NCI-H1436 (cell line): Measurements from ENCODE around the gene STEAP2.
"Not testable (repeated sequence)": the region's sequence is repeated elsewhere in the genome, so short reads cannot be mapped to it uniquely, and the experiment has no call there.

Experiments
- DNase-seq: peaks from one replicate; lab custom pipeline; 2025; lab: John Stamatoyannopoulos, UW

The STEAP2 gene

DNA sequence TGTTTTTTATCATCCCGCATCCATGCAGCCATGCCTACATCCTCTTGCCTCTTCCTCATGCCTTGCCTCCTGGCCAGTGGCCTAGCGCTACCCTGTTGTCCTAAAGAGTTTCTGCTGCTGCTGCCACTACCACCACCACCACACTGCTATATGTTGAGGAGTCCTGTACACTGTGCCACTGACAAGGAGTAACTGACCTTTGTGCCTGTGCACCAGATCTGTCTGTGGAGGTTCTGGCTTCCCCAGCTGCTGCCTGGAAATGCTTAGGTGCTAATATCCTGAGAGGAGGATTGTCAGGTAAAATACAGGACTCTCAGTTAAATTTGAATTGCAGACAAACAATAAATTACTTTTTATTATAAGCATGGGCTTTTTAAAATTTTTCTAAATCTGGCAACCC lies 26.5 kb downstream of the STEAP2 start:
- no peak for DNase-seq

DNA sequence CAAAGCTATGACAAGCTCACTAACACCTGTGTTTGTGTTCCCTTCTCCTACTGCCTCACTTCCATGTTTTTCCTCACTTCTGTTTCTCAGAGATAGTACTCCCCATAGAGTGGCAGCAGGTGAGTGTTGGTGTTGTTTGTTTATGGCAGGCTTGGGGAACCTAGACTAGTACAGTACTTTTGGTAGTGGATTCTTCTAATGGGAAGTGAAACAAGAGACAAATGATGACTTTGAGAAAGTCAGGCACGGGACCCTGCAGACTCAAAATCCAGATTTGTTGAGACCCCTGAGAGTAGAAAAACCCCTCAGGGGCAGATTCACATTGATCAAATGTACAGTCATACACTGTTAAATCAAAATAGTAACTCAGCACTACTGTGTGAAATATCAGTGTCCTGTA lies 27.0 kb downstream of the STEAP2 start:
- DNase-seq, result no peak

DNA sequence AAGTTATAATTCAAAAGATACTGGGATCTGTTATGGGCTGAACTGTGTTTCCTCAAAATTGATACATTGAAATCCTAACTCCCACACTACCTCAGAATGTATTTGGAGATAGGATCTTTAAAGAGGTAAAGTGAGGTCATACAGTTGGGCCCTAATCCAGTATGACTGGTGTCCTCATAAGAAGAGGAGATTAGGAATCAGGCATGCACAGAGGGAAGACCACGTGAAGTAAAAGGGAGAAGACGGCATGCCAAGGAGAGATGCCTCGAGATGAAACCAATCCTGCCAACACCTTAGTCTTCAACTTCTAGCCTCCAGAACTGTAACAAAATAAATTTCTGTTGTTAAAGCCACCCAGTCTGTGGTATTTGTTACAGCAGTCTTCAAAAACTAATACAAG lies 27.5 kb downstream of the STEAP2 start:
- DNase-seq, result no peak

DNA sequence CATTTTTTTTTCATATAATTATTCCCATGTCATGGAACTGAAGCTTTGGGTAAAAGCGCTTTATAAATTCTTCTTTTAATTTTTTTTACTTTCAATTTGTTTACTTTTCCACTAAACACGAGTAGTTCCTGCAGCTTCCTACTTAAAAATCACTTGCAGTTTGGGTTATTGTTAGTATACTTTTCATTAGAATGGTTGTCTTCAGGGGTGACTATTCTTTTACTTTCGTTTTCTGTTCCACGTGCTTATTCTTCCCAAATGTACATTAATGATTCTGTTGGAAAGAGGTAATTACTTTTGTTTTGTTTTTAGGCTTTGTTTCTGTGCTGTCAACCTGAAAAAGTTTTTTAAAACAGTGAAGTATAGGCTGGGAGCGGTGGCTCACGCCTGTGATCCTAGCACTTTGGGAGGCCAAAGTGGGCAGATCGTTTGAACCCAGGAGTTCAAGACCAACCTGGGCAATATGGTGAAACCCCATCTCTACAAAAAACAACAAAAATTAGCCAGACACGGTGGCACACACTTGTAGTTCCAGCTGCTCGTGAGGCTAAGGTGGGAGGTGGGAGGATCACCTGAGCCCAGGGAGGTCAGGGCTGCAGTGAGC lies 28.2 kb downstream of the STEAP2 start:
- no peak for DNase-seq

DNA sequence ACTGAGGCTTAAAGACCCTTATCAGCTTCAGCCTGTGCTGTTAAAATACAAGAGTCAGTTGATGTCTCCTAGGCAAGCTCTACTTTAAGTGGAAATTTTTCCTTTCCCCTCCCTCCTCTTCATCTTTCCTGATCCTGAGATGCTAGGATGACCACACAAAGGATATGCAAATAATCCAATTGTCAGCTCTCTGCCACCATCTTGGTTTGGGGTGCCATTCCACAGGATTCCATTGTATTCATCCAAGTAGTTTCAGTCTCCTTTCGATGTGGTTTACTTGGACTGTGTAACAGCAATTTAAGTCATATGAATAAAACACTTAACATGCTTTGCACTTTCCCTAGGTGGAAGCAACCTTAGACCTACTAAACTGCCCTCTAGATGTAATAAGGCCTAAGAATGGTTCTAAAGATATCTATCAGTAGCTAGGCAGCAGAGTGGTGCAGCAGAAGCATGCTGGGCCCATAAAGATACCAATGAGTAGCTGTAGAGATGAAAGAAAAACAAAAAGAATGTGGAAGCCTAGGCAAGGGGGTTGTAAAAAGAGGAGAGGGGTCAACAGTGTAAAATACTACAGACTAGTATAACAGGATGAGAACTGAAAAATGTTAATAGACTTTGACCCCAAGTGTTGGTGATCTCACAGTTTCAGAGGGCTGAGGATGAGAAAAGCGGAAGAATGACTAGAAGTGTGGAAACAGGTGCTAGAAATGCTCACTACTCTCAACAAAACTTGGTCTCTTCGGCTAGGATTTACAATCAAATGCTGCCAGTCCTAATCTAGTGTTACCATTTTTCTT lies 31.0 kb downstream of the STEAP2 start:
- no peak for DNase-seq

DNA sequence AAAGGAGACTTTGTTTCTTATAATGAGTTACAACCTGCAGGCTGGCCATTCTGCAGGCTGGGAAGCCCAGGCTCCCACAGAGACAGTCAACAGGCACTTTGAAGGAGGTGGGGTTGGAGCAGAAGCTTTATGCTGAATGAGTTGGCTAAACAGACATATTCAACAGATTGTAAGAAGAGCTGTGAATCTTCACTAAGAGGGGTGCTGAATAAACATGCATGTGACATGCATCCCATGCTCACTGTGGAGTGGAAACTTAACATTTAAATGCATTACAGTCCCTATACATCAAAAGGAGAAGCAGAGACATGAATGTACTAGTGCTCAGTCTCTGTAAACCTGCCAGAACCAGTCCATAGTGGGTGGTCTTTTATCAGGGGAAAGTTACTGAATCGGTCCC lies 32.0 kb downstream of the STEAP2 start:
- DNase-seq, result no peak

DNA sequence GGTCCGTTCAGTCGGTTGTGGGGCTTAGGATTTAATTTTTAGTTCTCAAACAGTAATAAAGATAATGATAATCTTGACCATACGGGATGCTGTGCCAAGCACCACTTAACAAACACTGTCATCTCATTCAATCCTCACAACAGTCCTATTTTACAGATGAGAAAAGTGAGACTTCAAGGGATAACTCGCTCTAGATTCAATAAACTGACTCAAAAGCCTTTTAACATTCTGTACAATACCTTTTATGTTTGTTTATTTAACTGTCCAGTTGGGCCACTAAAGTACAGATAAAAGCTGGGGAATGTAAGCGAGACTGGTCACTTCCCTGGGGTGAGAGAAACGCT lies 33.0 kb downstream of the STEAP2 start:
- DNase-seq, result no peak

DNA sequence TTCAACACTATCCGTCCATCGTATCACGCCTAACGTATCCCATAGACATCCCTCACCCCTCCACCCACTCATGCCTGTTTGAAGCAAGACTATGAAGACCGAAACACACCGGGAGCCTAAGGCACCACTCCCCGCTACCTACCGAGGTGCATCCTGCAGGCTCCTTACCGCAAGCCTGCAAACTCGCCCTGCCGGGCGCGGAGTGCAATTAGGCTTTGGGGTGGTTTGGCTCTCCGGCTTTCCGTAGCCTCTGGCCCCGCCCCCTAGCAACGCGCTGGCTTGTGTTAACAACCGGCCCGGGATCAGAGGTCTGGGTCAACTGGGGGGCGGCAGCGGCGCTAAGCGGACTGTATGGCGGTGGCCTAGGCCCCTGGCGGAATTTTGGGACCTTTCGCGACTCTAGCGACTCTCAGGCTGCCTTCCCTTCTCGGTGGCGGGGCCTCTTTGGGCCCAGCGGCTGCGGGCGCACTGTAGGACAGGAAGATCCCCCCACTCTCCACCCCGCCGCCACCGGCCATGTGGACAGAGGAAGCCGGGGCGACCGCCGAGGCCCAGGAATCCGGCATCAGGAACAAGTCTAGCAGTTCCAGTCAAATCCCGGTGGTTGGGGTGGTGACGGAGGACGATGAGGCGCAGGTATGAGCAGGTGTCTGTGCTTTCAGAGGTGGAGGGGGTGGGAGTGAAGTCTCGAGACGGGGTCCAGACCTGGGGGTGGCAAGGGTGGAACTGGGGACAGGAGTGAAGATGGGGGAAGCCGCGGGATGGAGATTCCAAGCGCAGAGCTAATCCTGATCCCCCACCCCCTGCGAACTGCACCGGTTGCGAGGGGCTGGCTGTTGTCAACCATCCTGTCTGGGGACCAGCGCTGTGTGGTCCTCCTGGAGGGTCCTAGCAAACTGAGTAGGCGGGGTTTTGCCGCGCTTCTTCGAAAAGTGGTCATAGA lies 33.6 kb downstream of the STEAP2 start, which contains the start of gene CFAP69:
Gene CFAP69 (plus strand): TSS at position 266 of the 943 bp plus-strand sequence. CDS start 251 bp downstream, at position 517.
- peak; percentile 39 for DNase-seq

DNA sequence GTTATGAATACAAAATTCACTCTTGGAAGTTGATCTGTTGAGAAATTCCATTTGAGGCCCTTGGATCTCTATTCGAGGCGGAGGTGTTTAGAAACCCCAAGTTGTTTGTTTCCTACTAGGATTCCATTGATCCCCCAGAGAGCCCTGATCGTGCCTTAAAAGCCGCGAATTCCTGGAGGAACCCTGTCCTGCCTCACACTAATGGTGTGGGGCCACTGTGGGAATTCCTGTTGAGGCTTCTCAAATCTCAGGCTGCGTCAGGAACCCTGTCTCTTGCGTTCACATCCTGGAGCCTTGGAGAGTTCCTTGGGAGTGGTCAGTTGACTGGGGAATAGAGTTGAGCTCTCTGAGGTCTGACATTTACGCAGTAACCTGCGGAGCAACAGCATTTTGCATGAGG lies 34.6 kb downstream of the STEAP2 start:
- DNase-seq, result no peak

DNA sequence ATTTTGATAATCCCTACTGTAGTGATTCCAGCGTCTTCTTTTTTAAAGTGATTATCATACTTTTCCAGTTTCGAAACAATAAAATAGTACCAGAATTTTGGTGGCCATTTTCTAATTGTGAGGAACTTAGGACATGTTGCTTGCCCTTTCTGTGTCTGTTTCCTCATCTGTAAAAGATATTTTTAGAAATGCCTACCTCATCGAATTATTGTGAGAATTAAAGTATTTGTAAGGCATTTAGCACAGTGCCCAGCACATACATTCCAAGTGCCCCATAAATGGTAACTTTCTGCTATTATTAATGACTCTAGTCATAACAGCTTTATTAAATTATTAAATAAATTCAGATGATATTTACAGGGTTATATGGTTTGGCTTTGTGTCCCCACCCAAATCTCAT lies 37.2 kb downstream of the STEAP2 start:
- no peak for DNase-seq

DNA sequence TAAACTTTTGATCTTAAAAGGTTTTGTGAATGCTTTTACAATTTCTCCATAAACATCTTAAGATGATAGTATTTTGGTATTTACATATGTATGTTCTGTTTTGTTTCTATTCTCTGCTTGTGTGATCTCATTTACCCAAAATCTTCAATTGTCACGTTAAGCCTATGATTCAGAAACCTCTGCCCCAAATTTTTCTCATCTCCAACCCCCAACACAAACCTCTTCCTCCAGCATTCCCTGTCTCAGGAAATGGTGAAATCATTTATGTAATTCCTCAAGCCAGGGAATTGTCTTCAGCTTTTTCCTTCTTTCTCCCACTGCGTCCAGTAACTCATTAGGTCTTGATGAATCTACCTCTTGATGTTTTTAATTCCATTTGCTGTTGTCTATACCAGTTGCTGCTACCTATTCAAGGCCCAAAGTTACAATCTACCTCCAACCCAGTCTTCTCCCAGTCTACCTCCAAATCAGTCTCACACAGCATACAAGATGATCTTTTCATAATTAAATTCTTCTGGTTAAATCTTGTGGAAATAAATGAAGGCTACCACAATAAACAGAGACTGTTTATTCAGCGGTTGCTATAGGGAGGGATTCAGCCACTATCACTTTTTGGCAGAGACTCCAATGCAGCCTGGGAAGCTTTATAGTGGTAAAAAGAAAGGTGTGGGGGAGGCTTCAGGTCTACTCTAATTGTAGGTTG lies 39.2 kb downstream of the STEAP2 start:
- no peak for DNase-seq

DNA sequence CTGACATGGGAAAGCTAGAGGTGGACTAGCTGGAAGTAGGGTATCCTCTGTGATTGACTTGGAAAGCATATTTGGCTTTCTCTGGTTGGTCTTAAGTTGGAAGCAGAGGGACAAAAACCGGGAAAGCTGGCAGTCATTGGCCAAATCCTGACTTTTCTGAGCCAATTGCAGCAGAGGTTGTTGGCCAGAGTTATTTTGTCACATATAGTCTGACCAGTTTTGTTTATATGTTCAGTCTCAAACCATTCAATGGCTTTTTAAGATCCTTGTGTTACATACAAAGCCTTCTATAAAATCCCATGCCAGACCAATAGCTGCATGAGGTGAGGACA lies 39.7 kb downstream of the STEAP2 start:
- DNase-seq, result no peak

DNA sequence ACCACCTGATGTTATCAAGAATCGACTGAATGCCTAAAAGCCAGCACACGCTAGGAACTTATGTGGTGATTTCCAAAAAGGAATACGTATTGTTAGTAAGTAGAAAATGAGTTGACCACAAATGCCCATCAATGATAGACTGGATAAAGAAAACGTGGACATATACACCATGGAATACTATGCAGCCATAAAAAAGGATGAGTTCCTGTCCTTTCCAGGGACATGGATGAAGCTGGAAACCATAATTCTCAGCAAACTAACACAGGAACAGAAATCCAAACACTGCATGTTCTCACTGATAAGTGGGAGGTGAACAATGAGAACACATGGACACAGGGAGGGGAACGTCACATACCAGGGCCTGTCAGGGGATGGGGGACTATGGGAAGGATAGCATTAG lies 44.5 kb downstream of the STEAP2 start:
- not testable (repeated sequence) for DNase-seq

DNA sequence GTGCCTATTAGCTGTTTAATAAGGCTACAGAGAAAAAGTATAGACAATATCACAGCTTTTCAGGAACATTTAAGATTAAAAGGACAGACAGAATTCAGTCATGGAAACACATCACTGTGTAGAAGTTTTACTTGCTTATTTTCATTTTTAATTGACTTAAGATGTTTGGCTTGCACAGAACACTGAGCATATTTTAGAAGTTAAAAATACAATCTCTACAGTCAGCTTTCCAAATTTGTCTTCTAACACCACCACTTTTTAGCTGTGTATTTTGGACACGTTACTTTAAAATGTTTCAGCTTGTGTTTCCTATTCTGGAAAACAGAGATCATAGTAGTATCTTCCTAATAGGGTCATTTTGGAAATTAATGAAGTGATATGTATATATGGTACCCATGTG lies 45.2 kb downstream of the STEAP2 start:
- no peak for DNase-seq

DNA sequence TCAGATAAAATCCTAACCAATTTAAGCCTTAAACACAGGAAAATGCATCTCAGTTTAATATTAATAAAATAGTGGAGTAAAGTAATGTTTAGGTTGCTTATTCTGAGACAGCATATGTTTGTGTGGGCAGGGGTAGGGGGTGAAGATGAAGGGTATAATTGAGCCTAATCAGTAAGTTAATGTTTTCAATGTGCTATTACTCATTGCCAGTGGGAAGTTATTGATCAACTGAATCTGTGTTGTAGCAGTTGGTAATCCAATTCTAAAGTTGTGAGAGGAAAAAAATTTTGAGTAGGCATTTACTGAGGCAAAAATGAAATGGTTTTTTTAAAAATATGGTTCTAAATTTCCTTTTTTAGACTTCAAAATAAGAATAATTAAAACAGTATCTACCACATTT lies 49.9 kb downstream of the STEAP2 start:
- no peak for DNase-seq

DNA sequence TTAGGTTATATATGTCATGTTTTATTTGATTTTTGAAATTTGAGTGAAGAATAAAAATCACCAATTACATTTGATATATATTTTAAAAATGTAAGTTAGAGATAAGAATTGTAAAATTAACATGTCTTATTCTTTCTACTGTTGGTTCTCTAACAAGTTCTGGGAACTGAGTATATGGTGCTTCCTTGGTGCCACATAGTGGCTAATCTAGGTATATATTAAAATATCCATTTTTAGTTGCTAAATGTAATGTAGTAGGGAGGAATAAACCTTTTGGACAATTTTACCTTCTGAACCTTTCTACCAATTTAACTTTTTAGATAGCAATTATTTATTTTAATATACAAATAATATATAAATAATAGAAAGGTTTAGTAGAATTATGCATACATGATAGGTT lies 50.9 kb downstream of the STEAP2 start:
- no peak for DNase-seq

DNA sequence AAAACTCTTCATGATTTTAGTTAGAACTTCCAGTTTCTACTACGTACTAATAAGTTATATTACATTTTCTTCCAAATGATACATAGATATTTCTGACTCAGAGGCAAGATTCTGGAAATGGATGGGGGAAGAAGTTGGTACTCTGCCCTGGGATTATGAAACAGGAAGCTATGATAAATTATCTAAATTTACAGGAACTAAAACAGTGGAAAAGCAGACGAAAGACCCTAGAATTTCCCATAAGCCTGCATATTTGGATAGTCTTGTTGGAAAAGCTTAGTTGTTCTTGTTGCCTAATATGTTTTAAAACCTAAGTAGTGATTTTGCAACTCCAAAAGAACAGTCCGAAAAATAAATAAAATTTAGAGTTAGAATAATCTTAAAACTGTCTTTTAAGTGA lies 55.3 kb downstream of the STEAP2 start:
- DNase-seq, result no peak

DNA sequence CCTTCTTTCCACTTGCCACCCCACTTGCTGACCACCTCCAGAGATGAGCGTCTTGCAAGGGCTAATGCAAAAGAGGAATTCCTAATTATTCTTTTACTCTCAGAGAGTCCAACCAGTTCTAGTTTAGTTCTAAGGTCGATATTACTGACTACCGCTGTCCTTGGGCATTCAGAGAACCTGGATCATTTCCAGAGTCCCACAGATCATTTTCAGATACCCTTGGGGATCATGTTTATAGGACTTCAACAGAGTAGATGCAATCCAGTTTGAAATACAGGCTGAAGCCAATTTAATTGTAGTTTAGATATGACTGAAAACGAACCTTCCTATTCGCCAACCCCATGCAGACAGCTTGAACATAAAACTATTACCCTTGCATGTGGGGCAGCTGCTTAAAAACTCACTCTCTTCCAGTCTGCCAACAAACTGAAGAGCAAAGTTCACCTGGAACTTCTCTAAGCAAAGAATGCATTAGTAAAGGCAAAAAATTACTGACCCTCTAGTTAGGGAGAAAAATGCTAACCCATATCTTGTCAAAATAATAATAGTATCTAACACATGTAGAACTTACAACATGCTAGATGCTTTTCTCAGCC lies 55.8 kb downstream of the STEAP2 start:
- DNase-seq, result no peak

DNA sequence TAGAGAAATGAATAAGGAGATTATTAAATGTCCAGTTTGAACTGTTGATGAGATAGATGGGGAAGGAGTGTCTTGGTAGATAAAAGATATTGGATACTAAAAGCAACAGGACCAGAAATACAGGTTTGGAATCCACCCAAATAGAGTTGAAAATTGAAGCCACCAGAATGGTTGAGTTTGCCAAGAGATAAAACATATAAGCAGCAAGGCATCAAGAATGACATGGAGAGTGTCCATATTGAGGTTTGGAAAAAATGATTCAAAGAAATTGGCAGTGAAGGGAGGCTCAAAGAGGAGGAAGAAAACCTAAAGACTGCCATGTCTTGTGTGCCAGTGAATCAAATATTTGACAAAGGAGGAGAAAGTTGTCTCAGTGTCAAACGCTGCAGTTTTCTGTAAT lies 57.6 kb downstream of the STEAP2 start:
- DNase-seq, result no peak

DNA sequence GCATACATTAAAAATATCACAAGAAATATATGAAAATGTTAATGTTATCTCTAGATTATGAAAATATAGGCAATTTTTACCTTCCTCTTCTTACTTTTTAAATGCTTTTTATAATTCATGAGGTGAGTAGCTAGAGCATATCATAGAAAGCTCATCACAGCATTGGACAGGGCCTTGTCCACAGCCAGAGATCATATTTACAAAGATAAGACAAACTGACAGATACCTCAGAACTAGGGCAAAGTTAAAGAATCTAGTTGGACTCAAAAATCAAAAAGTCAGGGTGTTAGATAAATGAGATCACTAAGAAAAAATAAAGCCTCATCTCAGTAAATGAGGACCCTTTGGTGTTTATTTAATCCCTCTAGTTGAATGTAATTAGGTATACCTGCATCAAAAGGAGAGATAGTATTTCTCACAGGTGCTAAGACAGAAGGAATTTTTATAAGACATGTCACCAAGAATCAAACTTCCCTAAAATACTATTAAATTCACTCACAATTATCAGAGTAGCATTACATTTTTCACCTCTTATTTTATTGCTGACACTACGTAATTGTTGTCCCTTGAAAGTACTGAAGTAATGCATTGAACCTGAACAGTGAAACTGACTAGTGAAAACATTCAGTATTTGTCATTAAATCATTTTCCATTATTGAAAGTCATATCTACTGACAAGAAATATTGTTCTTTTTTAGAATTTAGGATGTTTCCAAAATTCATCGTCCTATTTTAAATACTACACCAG lies 59.1 kb downstream of the STEAP2 start:
- DNase-seq, result no peak

DNA sequence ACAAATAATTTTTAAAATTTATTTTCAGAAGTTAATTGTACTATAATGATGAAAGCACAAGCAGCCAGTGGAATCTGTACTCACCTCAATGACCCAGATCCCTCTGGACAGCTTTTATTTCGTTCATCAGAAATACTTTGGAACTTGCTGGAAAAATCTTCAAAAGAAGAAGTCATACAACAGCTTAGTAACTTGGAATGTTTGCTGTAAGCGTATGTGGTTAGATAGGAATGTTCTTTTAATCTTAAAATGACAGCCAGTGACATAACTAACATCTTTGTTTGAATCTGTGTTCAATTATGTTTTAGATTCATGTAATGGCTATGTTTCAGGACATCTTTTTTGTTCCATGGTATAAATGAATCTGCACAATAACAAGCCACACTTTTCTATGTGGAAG lies 60.2 kb downstream of the STEAP2 start:
- DNase-seq, result no peak
